NCI-H2081 (cell line): Measurements from ENCODE around the gene SPOCK2.
"Not testable (repeated sequence)": the region's sequence is repeated elsewhere in the genome, so short reads cannot be mapped to it uniquely, and the experiment has no call there.

Experiments
- DNase-seq, 2 experiments: peaks; one replicate each; lab custom pipeline; 2025; lab: John Stamatoyannopoulos, UW

The SPOCK2 gene

GRCh38 chr10:72108004-72108370, 19.6 kb upstream of the SPOCK2 start:
- not testable (repeated sequence) for DNase-seq

- DNase-seq = no peak
These were observed 19.1 kb upstream of the SPOCK2 start for GRCh38 chr10:72107325-72108003.

GRCh38 chr10:72106896-72107295, 18.5 kb upstream of the SPOCK2 start:
- DNase-seq = no peak

- no peak for DNase-seq
These were observed 18.0 kb upstream of the SPOCK2 start for GRCh38 chr10:72106154-72106849.

GRCh38 chr10:72105710-72106109, 17.4 kb upstream of the SPOCK2 start:
- DNase-seq = no peak

GRCh38 chr10:72105098-72105475, 16.7 kb upstream of the SPOCK2 start:
- no peak for DNase-seq

GRCh38 chr10:72104472-72105097, 16.2 kb upstream of the SPOCK2 start:
- DNase-seq = no peak

GRCh38 chr10:72099600-72099921, 11.2 kb upstream of the SPOCK2 start:
- no peak for DNase-seq

- DNase-seq = no peak
These were observed 10.7 kb upstream of the SPOCK2 start for GRCh38 chr10:72098836-72099599.

- DNase-seq = no peak
These were observed 10.0 kb upstream of the SPOCK2 start for GRCh38 chr10:72098301-72098835.

GRCh38 chr10:72097448-72098300, 9.3 kb upstream of the SPOCK2 start:
- no peak for DNase-seq

- no peak for DNase-seq
These were observed 8.0 kb upstream of the SPOCK2 start for GRCh38 chr10:72096115-72097000.

GRCh38 chr10:72095195-72095594, 6.8 kb upstream of the SPOCK2 start:
- no peak for DNase-seq

GRCh38 chr10:72094574-72094973, 6.2 kb upstream of the SPOCK2 start:
- DNase-seq = no peak

GRCh38 chr10:72093450-72093849, 5.1 kb upstream of the SPOCK2 start:
- no peak for DNase-seq

GRCh38 chr10:72092987-72093386, 4.6 kb upstream of the SPOCK2 start:
- DNase-seq = no peak

- DNase-seq = no peak
These were observed 4.0 kb upstream of the SPOCK2 start for GRCh38 chr10:72092171-72092924.

GRCh38 chr10:72090326-72090725, 2.0 kb upstream of the SPOCK2 start:
- no peak for DNase-seq

- peak in 1 of 2 experiments; percentile 31 for DNase-seq
These were observed 1.3 kb upstream of the SPOCK2 start for GRCh38 chr10:72089618-72090017.
